Right lobe of liver (tissue), 4 donors: ENCODE data around the gene EXD1.
"Not testable (repeated sequence)": the region's sequence is repeated elsewhere in the genome, so short reads cannot be mapped to it uniquely, and the experiment has no call there.

Experiments used
- POLR2A ChIP-seq: fragments of 450-650 bp; IDR thresholded peaks from one replicate; pipeline ENCODE4 v1.6.1; 2017; ENCODE audit warnings: antibody characterized with exemption, mild to moderate bottlenecking
- TF ChIP-seq, protein P1 (sequence below), 4 donors: fragments of 200-600 bp in 3 of 4; fragments of 450-650 bp in 1 of 4; IDR thresholded peaks; one replicate each; pipeline versions ENCODE4 v1.5.1 to v1.8.0; 2016 to 2022; ENCODE audit warnings: antibody characterized with exemption in 4 of 4, mild to moderate bottlenecking in 2 of 4
- donor health status: DM: no; HTN: no; CAD: no.
- donor health status: DM: no; HTN: no; CAD: no.
- donor health status: DM: no; HTN: yes; CAD: no.

DNA sequence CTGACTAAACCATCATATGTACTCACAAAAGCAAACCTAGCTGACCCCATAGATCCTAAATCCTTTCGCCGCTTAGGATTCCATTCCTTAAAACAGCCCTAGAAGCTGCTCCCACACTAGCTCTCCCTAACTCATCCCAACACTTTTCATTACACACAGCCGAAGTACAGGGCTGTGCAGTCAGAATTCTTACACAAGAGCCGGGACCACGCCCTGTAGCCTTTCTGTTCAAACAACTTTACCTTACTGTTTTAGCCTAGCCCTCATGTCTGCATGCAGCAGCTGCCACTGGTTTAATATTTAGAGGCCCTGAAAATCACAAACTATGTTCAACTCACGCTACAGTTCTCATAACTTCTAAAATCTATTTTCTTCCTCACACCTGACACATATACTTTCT, 95.0 kb downstream of the EXD1 start:
- TF ChIP-seq POLR2A: not testable (repeated sequence)
- TF ChIP-seq, protein P1, sequence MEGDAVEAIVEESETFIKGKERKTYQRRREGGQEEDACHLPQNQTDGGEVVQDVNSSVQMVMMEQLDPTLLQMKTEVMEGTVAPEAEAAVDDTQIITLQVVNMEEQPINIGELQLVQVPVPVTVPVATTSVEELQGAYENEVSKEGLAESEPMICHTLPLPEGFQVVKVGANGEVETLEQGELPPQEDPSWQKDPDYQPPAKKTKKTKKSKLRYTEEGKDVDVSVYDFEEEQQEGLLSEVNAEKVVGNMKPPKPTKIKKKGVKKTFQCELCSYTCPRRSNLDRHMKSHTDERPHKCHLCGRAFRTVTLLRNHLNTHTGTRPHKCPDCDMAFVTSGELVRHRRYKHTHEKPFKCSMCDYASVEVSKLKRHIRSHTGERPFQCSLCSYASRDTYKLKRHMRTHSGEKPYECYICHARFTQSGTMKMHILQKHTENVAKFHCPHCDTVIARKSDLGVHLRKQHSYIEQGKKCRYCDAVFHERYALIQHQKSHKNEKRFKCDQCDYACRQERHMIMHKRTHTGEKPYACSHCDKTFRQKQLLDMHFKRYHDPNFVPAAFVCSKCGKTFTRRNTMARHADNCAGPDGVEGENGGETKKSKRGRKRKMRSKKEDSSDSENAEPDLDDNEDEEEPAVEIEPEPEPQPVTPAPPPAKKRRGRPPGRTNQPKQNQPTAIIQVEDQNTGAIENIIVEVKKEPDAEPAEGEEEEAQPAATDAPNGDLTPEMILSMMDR (IDR thresholded peaks at IDR 0.05): not testable (repeated sequence)
